H9 (cell line): Measurements from ENCODE around the gene LRCH1. TPM values are rescaled to one million over a fixed set of nuclear protein-coding genes. Genes with fewer than 3 reads are reported as not detected.

ENCODE experiments used
- DNase-seq: peaks from one replicate; pipeline ENCODE4 v3.0.0-alpha.2; 2017
- H2AFZ ChIP-seq: one replicate; pipeline ENCODE4 v1.6.1; 2013; ENCODE audit warnings: mild to moderate bottlenecking, low read length, control low read depth, moderate library complexity
- H2AK5ac ChIP-seq: 2 replicates; pipeline ENCODE4 v1.6.1; 2013; ENCODE audit warnings: low read length, control low read depth, mixed read lengths; ENCODE audit not compliant: insufficient read length
- H2BK120ac ChIP-seq: one replicate; pipeline ENCODE4 v1.6.1; 2013; ENCODE audit warnings: low read depth, mild to moderate bottlenecking, low read length, control low read depth, inconsistent platforms; ENCODE audit not compliant: poor library complexity, severe bottlenecking
- H2BK12ac ChIP-seq: 2 replicates; pipeline ENCODE4 v1.6.1; 2013; ENCODE audit warnings: low read length, control low read depth, mixed read lengths, low read depth; ENCODE audit not compliant: insufficient read length
- H2BK15ac ChIP-seq: 2 replicates; pipeline ENCODE4 v1.6.1; 2013; ENCODE audit warnings: low read depth, low read length, control low read depth
- H2BK20ac ChIP-seq: one replicate; pipeline ENCODE4 v1.6.1; 2013; ENCODE audit warnings: low read depth, mild to moderate bottlenecking, low read length, control low read depth, inconsistent platforms; ENCODE audit not compliant: poor library complexity, severe bottlenecking
- H2BK5ac ChIP-seq: 2 replicates; pipeline ENCODE4 v1.6.1; 2013; ENCODE audit warnings: low read length, control low read depth, mixed read lengths; ENCODE audit not compliant: insufficient read length
- H3K14ac ChIP-seq: 2 replicates; pipeline ENCODE4 v1.6.1; 2013; ENCODE audit warnings: low read length, control low read depth; ENCODE audit not compliant: insufficient read depth
- H3K18ac ChIP-seq: 2 replicates; pipeline ENCODE4 v1.6.1; 2013; ENCODE audit warnings: low read depth, mild to moderate bottlenecking, mixed read lengths, low read length, control low read depth; ENCODE audit not compliant: insufficient read length
- H3K23ac ChIP-seq: 2 replicates; pipeline ENCODE4 v1.6.1; 2013; ENCODE audit warnings: low read length, control low read depth, mixed read lengths, low read depth; ENCODE audit not compliant: insufficient read length
- H3K23me2 ChIP-seq: 2 replicates; pipeline ENCODE4 v1.6.1; 2013; ENCODE audit warnings: low read depth, mild to moderate bottlenecking, mixed read lengths, low read length, control low read depth; ENCODE audit not compliant: insufficient read length, poor library complexity, severe bottlenecking
- H3K27ac ChIP-seq: 2 replicates; pipeline ENCODE4 v1.5.1; 2013; ENCODE audit warnings: low read length, control low read depth, mixed read lengths, low read depth; ENCODE audit not compliant: insufficient read length
- H3K27me3 ChIP-seq: 2 replicates; pipeline ENCODE4 v1.6.1; 2013; ENCODE audit warnings: low read length, control low read depth, inconsistent platforms; ENCODE audit not compliant: insufficient read depth
- H3K4ac ChIP-seq: 2 replicates; pipeline ENCODE4 v1.6.1; 2013; ENCODE audit warnings: low read depth, mild to moderate bottlenecking, control low read depth, inconsistent platforms, low read length, moderate library complexity
- H3K4me1 ChIP-seq: 2 replicates; pipeline ENCODE4 v1.6.1; 2013; ENCODE audit warnings: low read length, control low read depth, inconsistent platforms; ENCODE audit not compliant: insufficient read depth
- H3K4me2 ChIP-seq: 2 replicates; pipeline ENCODE4 v1.6.1; 2013; ENCODE audit warnings: low read length, control low read depth, mixed read lengths; ENCODE audit not compliant: insufficient read length, insufficient read depth
- H3K56ac ChIP-seq: 2 replicates; pipeline ENCODE4 v1.6.1; 2013; ENCODE audit warnings: low read depth, mild to moderate bottlenecking, mixed read lengths, low read length, control low read depth; ENCODE audit not compliant: insufficient read length
- H3K79me1 ChIP-seq: 2 replicates; pipeline ENCODE4 v1.6.1; 2013; ENCODE audit warnings: low read depth, mild to moderate bottlenecking, moderate library complexity, low read length, control low read depth, inconsistent platforms; ENCODE audit not compliant: insufficient read depth, poor library complexity, severe bottlenecking
- H3K79me2 ChIP-seq: 2 replicates; pipeline ENCODE4 v1.6.1; 2013; ENCODE audit warnings: low read length, control low read depth, inconsistent platforms; ENCODE audit not compliant: insufficient read depth
- H3K9ac ChIP-seq: 2 replicates; pipeline ENCODE4 v1.6.1; 2013; ENCODE audit warnings: low read length, control low read depth, mixed read lengths; ENCODE audit not compliant: insufficient read length; ENCODE audit errors: extremely low read depth
- H3K9me3 ChIP-seq: one replicate; pipeline ENCODE4 v1.6.1; 2013; ENCODE audit warnings: low read depth, low read length, inconsistent platforms; ENCODE audit not compliant: control insufficient read depth
- H3T11ph ChIP-seq: one replicate; pipeline ENCODE4 v1.6.1; 2013; ENCODE audit warnings: mild to moderate bottlenecking, low read length, control low read depth, inconsistent platforms
- H4K20me1 ChIP-seq: one replicate; pipeline ENCODE4 v1.6.1; 2013; ENCODE audit not compliant: control insufficient read depth, insufficient read length, insufficient read depth
- H4K5ac ChIP-seq: 2 replicates; pipeline ENCODE4 v1.6.1; 2013; ENCODE audit warnings: low read depth, mild to moderate bottlenecking, mixed read lengths, low read length, control low read depth; ENCODE audit not compliant: insufficient read length
- H4K8ac ChIP-seq: replicated peaks from 2 replicates; pipeline ENCODE4 v1.6.1; 2013; ENCODE audit warnings: low read length, control low read depth, mixed read lengths, low read depth; ENCODE audit not compliant: insufficient read length
- H4K91ac ChIP-seq: 2 replicates; pipeline ENCODE4 v1.6.1; 2013; ENCODE audit warnings: low read depth, mild to moderate bottlenecking, moderate library complexity, mixed read lengths, low read length, control low read depth; ENCODE audit not compliant: insufficient read length
- H3K27ac Mint-ChIP-seq, 3 experiments: 2 replicates in 2 of 3; 3 replicates in 1 of 3; pipeline ENCODE4 v1.8.0; 2020 to 2021; ENCODE audit warnings: mixed read lengths in 3 of 3, mild to moderate bottlenecking in 1 of 3, moderate library complexity in 1 of 3
- H3K27me3 Mint-ChIP-seq: 2 replicates; pipeline ENCODE4 v1.8.0; 2021; ENCODE audit warnings: low read depth, mild to moderate bottlenecking, moderate library complexity, mixed read lengths
- H3K36me3 Mint-ChIP-seq, 3 experiments: 2 replicates in 2 of 3; 3 replicates in 1 of 3; pipeline ENCODE4 v1.8.0; 2020 to 2021; ENCODE audit warnings: low read depth in 3 of 3, mixed read lengths in 3 of 3; ENCODE audit not compliant: insufficient read depth in 1 of 3
- H3K4me1 Mint-ChIP-seq, 2 experiments: 2 replicates each; pipeline ENCODE4 v1.8.0; 2020; ENCODE audit warnings: mixed read lengths in 2 of 2
- H3K4me3 Mint-ChIP-seq, 2 experiments: 2 replicates in 1 of 2; 3 replicates in 1 of 2; pipeline ENCODE4 v1.8.0; 2020 to 2021; ENCODE audit warnings: mild to moderate bottlenecking in 2 of 2, mixed read lengths in 2 of 2, moderate library complexity in 1 of 2
- H3K9me3 Mint-ChIP-seq, 2 experiments: 2 replicates in 1 of 2; 3 replicates in 1 of 2; pipeline ENCODE4 v1.8.0; 2020; ENCODE audit warnings: mild to moderate bottlenecking in 2 of 2, mixed read lengths in 2 of 2, moderate library complexity in 1 of 2
- CTCF ChIP-seq: fragments of 200-600 bp; sonication (generic); conservative IDR thresholded peaks from 3 replicates; pipeline ENCODE4 v1.8.0; 2021; ENCODE audit warnings: antibody characterized with exemption, mild to moderate bottlenecking
- WGBS: extraction: QIAGEN DNeasy Blood & Tissue Kit; methylation state at CpG from one replicate; pipeline ENCODE4 v1.1.7; 2013; ENCODE audit warnings: missing lambda C conversion rate, low lambda C conversion rate, mixed read lengths; ENCODE audit not compliant: insufficient read length; ENCODE audit errors: extremely low coverage; 5-methylcytosine and 5-hydroxymethylcytosine counted together
- total RNA-seq: library from RNA; stranded (reverse); gene quantifications from 2 replicates; pipeline ENCODE4 v1.2.1, GENCODE V29; 2021

Gene LRCH1
- total RNA-seq, 1 experiment from 2014 or later = 8.0 TPM

GRCh38 chr13:46587807-46588418 is 34.9 kb downstream of the LRCH1 start:
- no peak overlapping the region for H2BK12ac ChIP-seq
- H3K23me2 ChIP-seq = no peaks in the 10 kb centered on the region
- H2BK120ac ChIP-seq = no peak overlapping the region
- no peaks in the 10 kb centered on the region for H4K20me1 ChIP-seq
- no peak overlapping the region for H3K27ac Mint-ChIP-seq
- no peak overlapping the region for H3K23ac ChIP-seq
- no peak overlapping the region for H3K4me3 Mint-ChIP-seq
- peaks cover 2 to 7% of the 10 kb centered on the region in 2 experiments; a peak in 1 of 4 replicates for H3K4me1 Mint-ChIP-seq
- peaks cover 0 to 8% (median 0%) of the 10 kb centered on the region in 3 experiments; a peak in 1 of 7 replicates for H3K36me3 Mint-ChIP-seq
- H2BK5ac ChIP-seq = no peak overlapping the region
- WGBS = no CpG with 5 or more reads among the region's 4 CpGs
- H3K79me1 ChIP-seq = peaks cover 5% of the 10 kb centered on the region
- H3K79me2 ChIP-seq = no peaks in the 10 kb centered on the region
- H4K91ac ChIP-seq = no peak overlapping the region
- no peak overlapping the region for H2AFZ ChIP-seq
- H2BK15ac ChIP-seq = no peak overlapping the region
- H4K5ac ChIP-seq = no peak overlapping the region
- H3K9ac ChIP-seq = no peak overlapping the region
- H3K9me3 ChIP-seq = no peaks in the 10 kb centered on the region
- H3K4me2 ChIP-seq = no peak overlapping the region
- no peaks in the 10 kb centered on the region for H3K27me3 Mint-ChIP-seq
- H3T11ph ChIP-seq = no peak overlapping the region
- no peak overlapping the region for H4K8ac ChIP-seq
- DNase-seq = no peak
- TF ChIP-seq CTCF = no peak
- H3K9me3 Mint-ChIP-seq = peaks cover 0 to 3% of the 10 kb centered on the region in 2 experiments; a peak in 2 of 5 replicates
- H3K27me3 ChIP-seq = no peaks in the 10 kb centered on the region
- H2BK20ac ChIP-seq = no peak overlapping the region
- no peaks in the 10 kb centered on the region for H3K4me1 ChIP-seq
- H3K56ac ChIP-seq = no peak overlapping the region
- H2AK5ac ChIP-seq = no peak overlapping the region
- no peak overlapping the region for H3K18ac ChIP-seq
- H3K27ac ChIP-seq = no peak overlapping the region
- H3K14ac ChIP-seq = no peak overlapping the region
- no peak overlapping the region for H3K4ac ChIP-seq
